HS-5 (cell line): ENCODE data around the gene OXSR1.
"Not testable (repeated sequence)": the region's sequence is repeated elsewhere in the genome, so short reads cannot be mapped to it uniquely, and the experiment has no call there.

Source experiments
- DNase-seq: peaks from one replicate; pipeline ENCODE4 v3.0.0-alpha.2; 2012; ENCODE audit warnings: low read depth

The OXSR1 gene

DNA sequence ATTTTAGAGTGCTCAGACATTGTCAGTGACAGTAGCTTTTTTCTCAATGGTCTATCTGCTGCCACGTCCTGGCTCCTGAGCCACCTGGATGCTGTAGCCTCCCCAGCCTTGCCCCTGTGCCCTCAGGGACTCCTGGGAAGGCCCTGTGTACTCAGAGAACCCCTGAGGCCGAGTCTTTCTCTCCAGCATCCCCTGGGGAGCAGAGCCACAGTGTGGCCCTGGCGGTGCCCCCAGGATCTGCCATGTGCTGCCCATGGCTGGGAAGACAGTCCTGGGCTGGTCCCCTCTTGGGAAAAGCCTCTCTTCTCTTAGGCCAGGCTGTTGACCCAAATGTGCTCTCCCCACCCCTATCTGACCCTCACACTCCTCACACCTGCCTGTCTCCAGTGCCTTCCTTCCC lies 21.8 kb upstream of the OXSR1 start:
- DNase-seq, result no peak

DNA sequence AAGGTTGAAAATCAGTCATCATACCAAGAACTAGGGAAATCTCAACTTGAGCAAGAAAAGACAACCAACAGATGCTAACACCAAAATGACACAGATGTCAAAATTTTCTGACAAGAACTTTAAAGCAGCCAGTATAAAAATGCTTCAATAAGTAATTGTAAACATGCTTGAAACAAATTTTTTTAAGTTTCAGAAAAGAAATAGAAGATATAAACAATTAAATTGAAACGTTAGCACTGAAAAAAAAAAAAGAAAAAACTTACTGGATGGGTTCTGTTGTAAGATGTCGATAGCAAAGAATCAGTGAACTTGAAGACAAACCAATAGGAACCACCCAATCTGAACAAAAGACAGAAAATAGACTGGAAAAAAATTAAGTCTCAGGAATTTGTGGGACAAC lies 18.8 kb upstream of the OXSR1 start:
- no peak for DNase-seq

DNA sequence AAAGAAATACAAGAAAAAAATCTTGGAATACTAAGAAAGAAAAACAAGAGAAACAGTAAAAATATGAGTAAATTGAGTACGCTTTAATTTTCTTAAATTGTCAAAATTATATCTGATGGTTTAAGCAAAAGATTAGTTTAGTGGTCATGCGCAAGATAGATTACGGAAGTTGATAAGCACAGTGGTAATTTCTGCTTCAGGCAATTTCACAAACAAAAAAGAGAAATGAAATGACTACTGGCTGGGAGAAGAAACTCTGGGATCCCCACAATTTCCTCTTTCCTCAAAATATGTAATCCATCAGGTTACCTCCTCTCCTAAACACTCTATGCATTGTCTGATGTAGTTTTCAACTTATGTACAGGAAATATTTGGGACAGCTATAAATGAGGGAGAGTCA lies 17.9 kb upstream of the OXSR1 start:
- no peak for DNase-seq

DNA sequence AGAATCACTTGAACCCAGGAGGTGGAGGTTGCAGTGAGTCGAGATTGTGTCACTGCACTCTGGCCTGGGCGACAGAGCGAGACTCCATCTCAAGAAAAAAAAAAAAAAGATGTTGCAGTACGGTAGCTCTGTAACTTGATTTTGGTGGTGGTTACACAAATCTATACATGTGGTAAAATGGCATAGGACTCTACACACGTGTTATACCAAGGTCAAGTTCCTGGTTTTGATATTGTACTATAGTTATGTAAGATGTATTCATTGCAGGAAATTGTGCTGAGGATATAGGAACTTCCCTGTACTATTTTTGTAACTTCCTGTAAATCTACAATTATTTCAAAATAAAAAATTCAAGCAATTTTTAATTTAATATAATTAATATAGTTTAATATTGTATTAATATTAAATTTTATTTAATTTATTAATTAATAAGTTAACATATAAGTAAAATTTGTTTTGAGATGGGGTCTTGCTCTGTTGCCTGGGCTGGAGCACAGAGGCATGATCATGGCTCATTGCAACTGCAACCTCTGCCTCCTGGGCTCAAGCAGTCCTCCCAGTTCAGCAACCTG lies 16.9 kb upstream of the OXSR1 start:
- no peak for DNase-seq

DNA sequence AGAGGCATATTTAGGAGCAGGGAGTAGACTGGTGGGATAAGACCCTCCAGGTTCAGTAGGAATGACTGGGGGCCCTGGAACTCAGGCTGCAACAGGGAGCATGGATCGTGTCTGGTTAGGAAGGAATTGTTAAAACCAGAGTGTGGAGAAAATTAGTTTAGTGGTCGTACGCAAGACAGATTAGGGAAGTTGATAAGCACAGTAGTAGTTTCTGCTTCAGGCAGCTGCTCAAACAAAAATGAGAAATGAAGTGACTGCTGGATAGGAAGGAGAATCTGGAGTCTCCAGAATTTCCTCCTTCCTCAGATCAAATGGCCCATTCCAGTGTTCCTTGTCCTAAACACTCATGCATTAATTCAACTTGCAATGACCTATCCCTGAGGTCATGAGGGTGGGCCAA lies 15.6 kb upstream of the OXSR1 start:
- DNase-seq, result no peak

DNA sequence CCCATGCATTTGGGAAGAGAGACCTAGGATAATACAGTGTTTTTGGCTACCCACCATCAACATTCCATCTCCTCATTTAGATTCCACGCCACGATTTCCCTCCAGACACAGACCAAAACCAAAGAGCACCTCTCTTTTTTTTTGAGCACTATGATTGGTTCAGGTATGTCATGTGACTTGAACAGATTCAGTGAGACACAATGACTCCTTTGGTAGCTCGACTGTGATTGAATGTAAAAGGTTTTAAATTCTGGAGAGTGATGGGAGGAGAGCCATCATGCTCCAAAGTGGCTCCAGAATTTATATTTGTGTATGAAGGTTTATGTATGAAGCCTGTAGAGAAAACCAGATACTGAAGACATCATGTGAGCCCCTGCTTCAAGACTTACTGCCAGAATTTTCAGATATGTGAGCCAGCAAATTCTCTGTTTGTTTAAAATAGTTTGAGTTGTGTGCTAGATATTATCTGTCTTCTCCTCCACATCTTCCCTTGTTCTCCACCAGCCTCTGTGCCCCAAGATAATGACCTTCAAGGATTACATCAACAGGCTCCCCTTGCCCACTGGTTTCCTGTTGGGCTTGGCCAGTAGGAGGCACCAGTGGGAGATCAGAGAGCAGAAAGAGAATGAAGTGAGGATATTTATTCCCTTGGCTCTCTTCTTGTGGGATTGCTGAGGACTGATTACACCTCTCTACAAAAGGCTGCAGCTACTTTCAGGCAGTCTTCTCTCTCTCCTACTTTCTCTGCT lies 14.4 kb upstream of the OXSR1 start:
- DNase-seq, result no peak

DNA sequence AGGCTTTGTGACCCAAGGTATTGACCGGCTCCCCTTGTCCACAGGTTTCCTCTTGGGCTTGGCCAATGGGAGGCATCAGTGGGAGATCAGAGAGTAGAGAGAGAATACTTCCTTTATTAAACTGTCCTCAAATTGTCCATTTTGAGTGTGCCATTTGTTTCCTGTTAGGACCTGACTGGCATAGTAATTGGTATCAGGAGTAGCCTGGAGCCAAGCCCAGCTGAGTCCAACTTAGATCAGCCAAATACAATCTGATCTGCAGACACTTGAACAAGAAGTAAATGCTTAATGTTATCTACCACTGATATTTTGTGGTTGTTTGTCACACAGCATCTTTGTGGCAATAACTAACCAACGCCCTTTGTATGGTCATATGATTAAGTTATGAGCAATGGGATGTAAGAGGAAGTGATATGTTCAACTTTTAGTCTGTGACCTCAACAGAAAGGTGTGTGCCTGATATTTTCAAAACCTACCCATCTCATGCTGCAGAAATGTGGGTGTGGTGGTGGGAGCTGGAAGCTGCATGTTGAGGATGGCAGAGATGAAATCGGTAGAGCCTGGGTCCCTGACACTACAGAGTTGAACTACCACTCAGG lies 13.6 kb upstream of the OXSR1 start:
- no peak for DNase-seq

DNA sequence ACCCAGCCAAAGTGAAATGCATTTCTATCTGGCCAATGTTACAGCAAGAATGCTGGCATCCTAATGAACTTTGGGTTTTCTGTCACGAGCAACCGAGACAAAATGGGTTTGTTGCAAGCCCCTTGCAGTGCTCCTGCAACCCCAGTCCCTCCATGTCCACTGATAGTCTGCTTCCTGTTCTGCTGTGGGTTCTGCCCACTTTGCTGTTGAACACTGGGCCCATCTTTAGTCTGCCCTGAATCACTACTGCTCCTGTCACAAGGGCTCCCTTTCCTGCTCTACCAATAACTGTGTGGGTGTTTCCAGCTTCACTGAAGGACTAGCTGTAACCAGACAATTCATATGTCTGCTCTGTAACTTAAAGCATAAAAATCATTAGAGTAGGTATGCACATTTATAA lies 12.7 kb upstream of the OXSR1 start:
- no peak for DNase-seq

DNA sequence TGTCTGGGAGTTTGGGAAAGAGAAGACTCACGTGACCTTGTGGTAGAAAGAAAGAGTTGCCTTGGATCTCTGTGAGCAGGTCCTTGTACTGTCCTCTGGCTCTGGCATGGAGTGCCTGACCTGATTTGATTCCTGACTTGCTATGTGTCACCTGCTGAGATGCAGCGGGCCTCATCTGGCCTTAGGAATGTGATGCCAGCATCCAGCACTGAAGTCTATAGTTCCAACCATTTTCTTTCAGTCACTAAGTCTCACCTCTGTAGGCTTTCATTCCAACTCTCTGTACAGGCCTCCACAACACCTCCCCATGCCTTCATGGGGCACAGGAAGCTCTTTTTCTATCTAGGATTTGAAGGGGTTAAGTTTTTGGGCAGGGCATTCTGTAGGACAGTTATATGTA lies 12.1 kb upstream of the OXSR1 start:
- DNase-seq, result no peak

DNA sequence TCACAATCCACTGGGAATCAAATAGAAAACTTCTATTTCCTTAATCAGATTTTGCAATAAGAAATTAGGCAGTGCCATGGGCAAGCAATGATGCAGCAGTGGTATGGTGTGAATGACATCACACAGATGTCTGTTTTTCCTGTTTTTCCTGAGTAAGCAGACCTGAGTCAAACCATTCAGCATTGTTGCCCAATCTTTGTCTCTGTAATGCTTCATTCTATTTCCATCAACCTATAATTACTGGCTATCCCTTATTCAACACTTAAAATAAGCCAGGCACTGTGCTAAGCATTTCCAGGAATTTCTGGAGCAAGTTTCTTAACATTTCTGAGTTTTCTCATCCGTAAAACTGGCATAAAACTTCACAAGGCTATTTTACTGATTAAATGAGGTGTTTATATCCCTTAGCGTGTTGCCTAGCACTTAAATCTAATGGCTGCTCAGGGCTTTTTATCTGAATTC lies 11.3 kb upstream of the OXSR1 start:
- DNase-seq, result no peak

DNA sequence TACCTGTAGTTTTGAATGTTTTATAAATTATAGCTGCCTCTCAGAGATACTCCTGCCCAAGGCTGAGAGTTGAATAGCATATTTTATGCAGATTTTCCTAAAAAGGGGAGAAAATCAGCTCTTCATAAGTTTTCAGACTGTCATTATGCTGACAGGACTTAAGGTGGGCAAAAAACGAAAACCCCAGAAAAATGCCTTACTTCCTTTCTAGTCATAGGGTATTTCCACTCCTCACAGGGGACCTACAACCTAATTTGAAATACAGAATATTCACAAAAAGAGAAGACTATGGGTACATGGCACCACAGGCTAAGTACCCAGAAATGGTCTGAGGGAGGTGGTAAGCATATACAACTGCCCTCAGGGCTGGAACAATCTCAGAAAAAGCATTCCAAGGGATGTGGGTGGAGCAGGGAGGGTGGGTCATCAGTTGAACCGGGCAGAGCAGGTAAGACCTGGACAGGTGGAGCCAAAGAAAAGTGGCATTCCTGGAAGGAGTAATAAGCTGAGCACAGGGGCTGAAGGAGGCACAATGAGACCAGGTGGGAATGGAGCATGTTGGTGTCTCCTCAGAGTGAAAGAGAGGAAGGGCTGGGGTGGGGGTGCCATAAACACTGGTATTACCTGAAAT lies 10.6 kb upstream of the OXSR1 start:
- DNase-seq, result no peak

DNA sequence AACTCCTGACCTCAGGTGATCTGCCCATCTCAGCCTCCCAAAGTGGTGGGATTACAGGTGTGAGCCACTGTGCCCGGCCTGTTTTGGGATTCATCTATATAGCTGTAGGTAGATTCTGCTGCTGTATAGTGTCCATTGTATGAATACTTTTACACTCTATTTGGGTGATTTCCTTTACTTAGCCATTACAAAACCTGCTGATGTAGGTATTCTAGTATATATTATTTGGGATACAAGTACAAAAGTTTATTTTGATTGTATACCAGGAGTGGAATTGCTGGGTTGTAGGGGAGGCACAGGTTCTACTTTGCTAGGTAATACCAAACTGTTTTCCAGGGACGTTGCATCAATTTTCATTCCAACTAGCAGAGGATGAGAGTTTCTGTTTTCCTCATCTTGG lies 9.5 kb upstream of the OXSR1 start:
- no peak for DNase-seq

DNA sequence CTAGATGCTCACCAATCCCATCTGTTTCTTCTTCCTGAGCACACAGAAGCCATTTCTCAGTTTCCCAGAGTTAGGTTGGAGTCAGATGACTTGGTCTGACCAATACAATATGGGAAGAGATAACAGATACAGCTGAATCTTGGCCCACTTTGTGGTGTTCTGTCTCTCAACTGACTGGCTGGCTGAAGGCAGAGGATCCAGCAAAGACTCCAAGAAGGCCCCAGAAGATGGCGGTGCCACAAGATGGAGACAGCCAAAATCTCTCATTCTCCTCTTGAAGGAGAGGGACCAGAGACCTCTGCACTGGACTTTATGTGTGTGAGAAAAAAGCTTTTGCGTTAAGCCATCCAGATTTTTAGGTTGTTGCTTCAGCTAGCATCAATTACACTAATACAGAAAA lies 8.2 kb upstream of the OXSR1 start:
- no peak for DNase-seq

DNA sequence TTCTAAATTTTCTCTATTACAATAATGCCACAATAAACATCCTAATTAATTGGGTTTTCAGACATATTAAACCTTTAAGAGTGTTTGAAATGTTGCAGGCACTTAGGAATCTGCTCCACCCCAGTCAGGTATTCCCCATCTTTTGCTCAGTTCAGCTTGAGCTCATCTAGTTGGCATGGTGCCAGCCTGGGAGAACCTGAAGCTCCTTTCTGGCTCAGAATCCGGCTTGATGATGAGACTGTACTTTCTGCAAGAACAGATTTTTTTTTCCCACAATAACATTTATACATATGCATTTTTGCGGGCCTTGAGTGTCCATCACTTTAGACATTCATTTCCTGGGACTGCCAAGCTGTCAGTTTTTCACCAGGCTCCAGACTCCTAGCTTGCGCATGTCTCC lies 7.7 kb upstream of the OXSR1 start:
- DNase-seq, result no peak

DNA sequence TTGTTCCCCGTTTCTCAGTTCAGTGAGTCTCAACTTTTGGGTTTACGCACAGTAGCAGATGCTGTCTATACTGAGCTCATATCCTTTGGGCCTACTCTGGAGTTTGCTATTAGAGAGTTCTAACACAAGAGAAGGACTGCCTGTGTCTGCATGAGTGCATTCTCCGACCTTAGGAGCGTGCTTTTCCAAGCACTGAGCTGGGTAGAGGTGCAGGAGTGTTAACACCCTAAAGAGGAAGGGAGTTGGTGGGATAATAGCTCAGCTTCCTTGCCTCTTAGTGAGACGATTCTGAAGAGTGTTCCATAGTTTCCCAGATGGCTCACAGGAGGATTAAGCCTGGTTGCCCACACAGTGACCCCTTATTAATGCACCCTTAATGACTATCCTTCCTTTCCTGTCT lies 6.9 kb upstream of the OXSR1 start:
- no peak for DNase-seq

DNA sequence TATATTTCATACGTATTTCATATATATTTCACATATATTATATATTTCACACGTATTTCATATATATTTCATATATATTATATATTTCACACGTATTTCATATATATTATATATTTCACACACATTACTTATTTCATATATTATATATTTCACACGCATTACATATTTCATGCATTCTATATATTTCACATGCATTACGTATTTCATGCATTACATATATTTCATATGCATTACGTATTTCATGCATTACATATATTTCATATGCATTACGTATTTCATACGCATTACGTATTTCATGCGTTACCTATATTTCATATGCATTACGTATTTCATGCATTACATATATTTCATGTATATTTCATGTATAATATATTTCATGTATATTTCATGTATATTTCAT lies 4.6 kb upstream of the OXSR1 start:
- DNase-seq, result not testable (repeated sequence)

DNA sequence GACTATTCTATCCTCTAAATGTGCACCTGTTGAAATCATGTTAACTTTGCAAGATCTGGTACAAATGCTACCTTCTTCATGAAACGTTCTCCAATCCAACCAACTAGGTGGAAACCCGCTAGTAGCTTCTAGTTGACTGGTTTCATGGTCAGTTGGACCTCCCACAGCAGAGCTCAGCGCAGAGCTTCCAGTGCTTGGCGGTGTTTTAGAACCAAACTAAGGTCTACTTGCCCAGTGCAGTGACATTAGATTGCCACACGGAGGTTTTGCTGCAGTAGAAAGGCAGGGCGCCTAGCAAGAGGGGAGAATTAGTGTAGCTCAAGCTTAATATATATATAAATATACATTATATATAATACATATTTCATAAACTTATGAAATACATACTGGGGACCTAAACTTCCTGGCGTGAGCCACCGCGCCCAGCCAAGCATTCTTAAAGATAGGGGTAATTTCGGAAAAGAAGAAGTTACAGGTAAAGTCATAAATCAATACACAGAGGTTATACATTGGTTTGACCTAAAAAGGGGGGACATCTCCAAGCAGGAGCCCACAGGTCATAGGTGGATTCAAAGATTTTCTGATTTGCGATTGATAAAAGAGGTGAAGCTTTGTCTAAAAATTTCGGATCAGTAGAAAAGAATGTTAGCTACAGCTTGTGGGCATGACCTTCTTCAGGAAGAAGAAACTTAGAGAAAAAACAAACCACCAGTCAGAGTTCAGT lies 2.1 kb upstream of the OXSR1 start:
- DNase-seq, result no peak

DNA sequence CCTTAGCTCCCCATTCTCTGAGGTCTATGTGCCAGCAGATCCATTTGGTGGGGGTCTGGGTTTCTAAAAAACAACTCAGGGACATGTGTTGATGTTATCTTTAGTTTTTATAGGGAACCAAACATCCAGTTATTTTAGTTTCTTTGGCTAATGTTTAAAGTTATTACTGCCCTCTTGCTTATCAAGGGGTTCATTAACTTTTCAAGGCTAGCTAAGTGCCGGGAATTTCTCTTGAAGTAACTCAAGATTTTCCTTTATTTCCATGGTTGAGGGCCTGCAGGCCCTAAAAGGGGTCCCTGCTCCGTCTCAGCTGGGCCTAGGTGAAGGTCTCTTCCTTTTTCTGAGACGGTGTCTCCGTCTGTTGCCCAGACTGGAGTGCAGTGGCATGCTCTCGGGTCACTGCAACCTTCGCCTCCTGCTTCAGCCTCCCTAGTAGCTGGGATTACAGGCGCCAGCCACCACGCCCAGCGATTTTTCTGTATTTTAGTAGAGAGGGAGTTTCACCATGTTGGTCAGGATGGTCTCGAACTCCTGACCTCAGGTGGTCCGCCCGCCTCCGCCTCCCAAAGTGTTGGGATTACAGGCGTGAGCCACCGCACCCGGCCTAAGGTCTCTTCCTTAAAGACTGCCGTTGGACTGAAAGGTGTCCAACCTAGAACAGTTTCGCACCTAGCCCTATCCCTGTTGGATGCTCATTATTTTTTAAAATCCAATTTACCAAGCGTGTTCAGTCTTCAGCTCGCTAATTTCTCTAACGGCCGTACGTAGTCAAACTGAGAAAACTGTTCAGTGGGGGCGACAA lies 1.3 kb upstream of the OXSR1 start:
- no peak for DNase-seq

DNA sequence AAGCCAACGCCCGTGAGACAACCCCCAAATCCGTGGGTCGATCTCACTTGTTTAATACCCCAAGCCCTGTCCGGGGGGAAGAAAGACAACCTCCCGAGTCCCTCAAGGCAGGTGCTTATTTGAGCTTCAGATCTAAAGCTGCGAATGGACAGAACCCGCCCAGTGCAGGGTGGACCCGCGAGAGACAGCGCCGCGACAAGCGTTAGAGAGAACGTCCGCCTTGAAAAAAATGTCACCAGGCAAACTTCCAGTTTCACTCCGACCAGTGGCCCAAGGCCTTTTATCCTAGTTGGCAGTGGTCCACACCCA lies 740 bp upstream of the OXSR1 start:
- no peak for DNase-seq

DNA sequence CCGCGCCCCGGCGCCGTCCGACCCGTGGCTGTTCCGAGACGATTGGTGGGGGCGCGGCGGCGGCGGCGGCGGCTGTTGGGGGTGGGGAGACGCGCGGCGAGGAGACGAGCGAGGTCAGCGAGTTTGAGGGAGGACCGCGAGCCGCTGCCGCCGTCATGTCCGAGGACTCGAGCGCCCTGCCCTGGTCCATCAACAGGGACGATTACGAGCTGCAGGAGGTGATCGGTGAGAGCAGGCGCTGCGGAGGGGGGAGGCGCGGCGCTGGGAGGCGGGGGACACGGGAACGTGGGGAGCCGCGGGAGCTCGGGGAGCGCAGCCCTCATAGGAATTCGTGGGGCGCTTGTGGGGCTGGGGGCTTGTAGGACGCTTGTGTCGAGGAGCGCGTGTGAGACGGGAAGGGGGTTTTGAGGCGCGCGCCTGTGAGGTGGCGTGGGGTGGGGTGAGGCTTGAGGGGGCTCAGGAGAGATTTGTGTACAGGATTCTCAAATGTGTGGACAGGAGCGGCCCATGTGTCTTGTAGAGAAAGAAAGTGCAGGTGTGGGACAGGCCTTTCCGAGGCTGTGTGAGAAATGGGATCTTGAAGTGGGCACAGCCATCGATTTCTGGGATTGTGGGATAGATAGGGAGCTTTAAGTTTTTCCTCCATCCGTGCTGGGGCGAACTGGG lies 518 bp downstream of the OXSR1 start:
- no peak for DNase-seq

DNA sequence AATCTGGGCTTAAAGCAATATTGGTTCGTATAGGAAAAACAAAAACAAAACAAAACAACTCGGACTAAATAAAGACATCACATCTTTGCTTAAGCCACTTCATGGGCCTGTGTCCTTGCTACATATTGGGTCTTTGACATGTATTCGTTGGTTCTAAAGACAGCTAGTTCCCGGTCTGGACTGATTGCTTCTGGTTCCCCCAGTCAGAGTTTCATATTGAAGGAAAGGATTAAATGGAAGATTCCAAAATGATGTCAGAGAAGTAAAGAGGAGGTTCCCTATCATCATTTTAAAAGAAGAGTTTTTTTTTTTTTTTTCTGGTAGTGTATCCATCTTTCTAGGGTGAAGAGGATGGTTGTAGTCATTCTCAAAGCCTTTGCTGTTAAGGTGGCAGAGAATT lies 2.3 kb downstream of the OXSR1 start:
- no peak for DNase-seq
